Breast epithelium (tissue), 3 donors: Measurements from ENCODE around the gene PRKCG.

Experiments
- CTCF ChIP-seq, 3 donors: fragments of 450-650 bp; IDR thresholded peaks; one replicate each; pipeline ENCODE4 v1.5.1; 2016 to 2017; ENCODE audit warnings: antibody characterized with exemption in 3 of 3, mild to moderate bottlenecking in 3 of 3, moderate library complexity in 3 of 3
- POLR2A ChIP-seq: fragments of 450-650 bp; IDR thresholded peaks from one replicate; pipeline ENCODE4 v1.6.1; 2016; ENCODE audit warnings: antibody characterized with exemption, mild to moderate bottlenecking, moderate library complexity

GRCh38 chr19:53894707-53895106 is 12.7 kb downstream of the PRKCG start:
- TF ChIP-seq CTCF (IDR thresholded peaks at IDR 0.05): no peak
- TF ChIP-seq POLR2A: no peak
